H1 (cell line): ENCODE results near the gene TSPAN5. TPM values are rescaled to one million over a fixed set of nuclear protein-coding genes. Genes with fewer than 3 reads are reported as not detected.

Source experiments
- CTCF ChIA-PET: fragments of 300-600 bp; sonication (Branson Sonifier 250); formaldehyde crosslinking; loops from one replicate; lab custom pipeline; 2021; ENCODE audit not compliant: partially characterized antibody; lab: Charles Lee
- POLR2A ChIA-PET: fragments of 300-600 bp; sonication (Branson Sonifier 250); formaldehyde crosslinking; loops from one replicate; lab custom pipeline; 2021; ENCODE audit warnings: inconsistent platforms; ENCODE audit not compliant: partially characterized antibody; lab: Charles Lee
- DNase-seq, 2 experiments: peaks; one replicate each; pipeline versions ENCODE4 v3.0.0 to v3.0.0-alpha.2; 2010 to 2022; ENCODE audit warnings: low spot score in 2 of 2, low read depth in 1 of 2, mixed read lengths in 1 of 2
- FAIRE-seq: peaks from 2 replicates; lab custom pipeline; 2011; peaks lifted over from hg19 to GRCh38; lab: Jason Lieb, UNC
- H2AFZ ChIP-seq: 2 replicates; pipeline ENCODE4 v1.8.1; 2012; ENCODE audit warnings: low read length, inconsistent platforms
- H2AK5ac ChIP-seq: 2 replicates; pipeline ENCODE4 v1.6.1; 2013; ENCODE audit warnings: low read depth, low read length
- H2BK120ac ChIP-seq: replicated peaks from 2 replicates; pipeline ENCODE3; 2013; ENCODE audit warnings: low read depth, low read length, inconsistent platforms
- H2BK12ac ChIP-seq: 2 replicates; pipeline ENCODE4 v1.6.1; 2013; ENCODE audit warnings: low read depth, low read length
- H2BK15ac ChIP-seq: 2 replicates; pipeline ENCODE4 v1.6.1; 2013; ENCODE audit warnings: low read length
- H2BK20ac ChIP-seq: 2 replicates; pipeline ENCODE4 v1.6.1; 2013; ENCODE audit warnings: low read length
- H2BK5ac ChIP-seq: 2 replicates; pipeline ENCODE4 v1.6.1; 2013; ENCODE audit warnings: low read depth, low read length
- H3K14ac ChIP-seq: 2 replicates; pipeline ENCODE4 v1.6.1; 2013; ENCODE audit warnings: inconsistent platforms; ENCODE audit not compliant: insufficient read length
- H3K18ac ChIP-seq: 2 replicates; pipeline ENCODE4 v1.6.1; 2013; ENCODE audit warnings: low read length; ENCODE audit errors: extremely low read depth
- H3K23ac ChIP-seq: 2 replicates; pipeline ENCODE4 v1.6.1; 2013; ENCODE audit warnings: inconsistent platforms; ENCODE audit not compliant: insufficient read length
- H3K23me2 ChIP-seq: 2 replicates; pipeline ENCODE4 v1.6.1; 2013; ENCODE audit warnings: low read depth, low read length
- H3K27ac ChIP-seq: 2 replicates; pipeline ENCODE4 v1.6.1; 2011; ENCODE audit warnings: low read depth, low read length, inconsistent platforms
- H3K27me3 ChIP-seq, 4 experiments: replicated peaks in 1 of 4; 1 replicate in 1 of 4; 2 replicates in 3 of 4; pipeline versions ENCODE4 v1.6.1 to v1.8.1; 2011 to 2013; ENCODE audit warnings: low read length in 3 of 4, mild to moderate bottlenecking in 3 of 4, inconsistent platforms in 2 of 4, mixed read lengths in 2 of 4, moderate library complexity in 1 of 4; ENCODE audit not compliant: control insufficient read depth in 3 of 4, insufficient read depth in 3 of 4; ENCODE audit errors: extremely low read depth in 1 of 4
- H3K36me3 ChIP-seq, 4 experiments: 2 replicates each; pipeline versions ENCODE4 v1.6.1 to v1.8.1; 2011 to 2013; ENCODE audit warnings: mild to moderate bottlenecking in 4 of 4, low read length in 3 of 4, moderate library complexity in 2 of 4, control low read depth in 1 of 4, inconsistent platforms in 1 of 4; ENCODE audit not compliant: insufficient read depth in 4 of 4, control insufficient read depth in 2 of 4
- H3K4ac ChIP-seq: replicated peaks from 2 replicates; pipeline ENCODE3; 2013; ENCODE audit warnings: low read length, low read depth, mixed read lengths, inconsistent platforms; ENCODE audit not compliant: insufficient read length
- H3K4me1 ChIP-seq, 4 experiments: replicated peaks in 1 of 4; 1 replicate in 1 of 4; 2 replicates in 3 of 4; pipeline versions ENCODE4 v1.6.1 to v1.8.1; 2011 to 2013; ENCODE audit warnings: low read length in 3 of 4, inconsistent platforms in 2 of 4, mixed read lengths in 1 of 4; ENCODE audit not compliant: insufficient read depth in 4 of 4, control insufficient read depth in 3 of 4
- H3K4me2 ChIP-seq, 2 experiments: 2 replicates each; pipeline versions ENCODE4 v1.6.1 to v1.8.1; 2011 to 2013; ENCODE audit warnings: low read depth in 2 of 2, low read length in 2 of 2, control low read depth in 1 of 2, inconsistent platforms in 1 of 2, mild to moderate bottlenecking in 1 of 2; ENCODE audit not compliant: insufficient read depth in 1 of 2
- H3K4me3 ChIP-seq, 4 experiments: fragments of 200-600, 300-600 bp in 1 of 4; sonication (generic), shearing (Covaris generic), sonication (Bioruptor Twin) in 1 of 4; 2 replicates each; pipeline versions ENCODE4 v1.5.1 to v1.8.1; 2011 to 2016; ENCODE audit warnings: low read length in 4 of 4, low read depth in 3 of 4, control low read depth in 2 of 4, inconsistent platforms in 2 of 4, mild to moderate bottlenecking in 2 of 4, mixed read lengths in 1 of 4, moderate library complexity in 1 of 4; ENCODE audit not compliant: insufficient read depth in 2 of 4; ENCODE audit errors: extremely low read depth in 1 of 4
- H3K56ac ChIP-seq: replicated peaks from 2 replicates; pipeline ENCODE3; 2013; ENCODE audit warnings: low read depth, mild to moderate bottlenecking, mixed read lengths, low read length, inconsistent platforms; ENCODE audit not compliant: insufficient read length
- H3K79me1 ChIP-seq: 2 replicates; pipeline ENCODE4 v1.6.1; 2013; ENCODE audit warnings: low read depth, low read length, control low read depth
- H3K79me2 ChIP-seq, 2 experiments: 2 replicates each; pipeline versions ENCODE4 v1.6.1 to v1.8.1; 2012 to 2013; ENCODE audit warnings: low read length in 2 of 2, mild to moderate bottlenecking in 2 of 2, inconsistent platforms in 1 of 2; ENCODE audit not compliant: insufficient read depth in 2 of 2, control insufficient read depth in 1 of 2
- H3K9ac ChIP-seq, 4 experiments: replicated peaks in 1 of 4; 1 replicate in 1 of 4; 2 replicates in 3 of 4; pipeline versions ENCODE4 v1.6.1 to v1.8.1; 2011 to 2013; ENCODE audit warnings: low read depth in 3 of 4, low read length in 3 of 4, control low read depth in 2 of 4, mild to moderate bottlenecking in 2 of 4, moderate library complexity in 2 of 4, inconsistent platforms in 1 of 4; ENCODE audit errors: extremely low read depth in 1 of 4
- H3K9me3 ChIP-seq, 2 experiments: 2 replicates each; pipeline versions ENCODE4 v1.6.1 to v1.8.1; 2012 to 2013; ENCODE audit warnings: mild to moderate bottlenecking in 2 of 2, moderate library complexity in 2 of 2, control low read depth in 1 of 2, inconsistent platforms in 1 of 2, low read depth in 1 of 2, low read length in 1 of 2, mixed read lengths in 1 of 2; ENCODE audit not compliant: insufficient read depth in 2 of 2
- H4K20me1 ChIP-seq, 2 experiments: replicated peaks in 1 of 2; 2 replicates each; pipeline versions ENCODE3 to v1.8.1; 2011 to 2013; ENCODE audit warnings: inconsistent platforms in 2 of 2, low read length in 2 of 2, mild to moderate bottlenecking in 1 of 2; ENCODE audit not compliant: insufficient read depth in 2 of 2, control insufficient read depth in 1 of 2
- H4K5ac ChIP-seq: 2 replicates; pipeline ENCODE4 v1.6.1; 2013; ENCODE audit warnings: low read length, low read depth, mixed read lengths, inconsistent platforms; ENCODE audit not compliant: insufficient read length
- H4K8ac ChIP-seq: 2 replicates; pipeline ENCODE4 v1.8.0; 2013; ENCODE audit warnings: mild to moderate bottlenecking, moderate library complexity, low read length, inconsistent platforms; ENCODE audit not compliant: insufficient read depth; ENCODE audit errors: extremely low read depth
- H4K91ac ChIP-seq: replicated peaks from 2 replicates; pipeline ENCODE3; 2013; ENCODE audit warnings: low read length, mixed read lengths, inconsistent platforms; ENCODE audit not compliant: insufficient read length
- CTCF ChIP-seq, 3 experiments: IDR thresholded peaks; 1 replicate in 2 of 3; 2 replicates in 1 of 3; pipeline versions ENCODE4 v1.5.1 to v1.6.1; 2011; ENCODE audit warnings: low read length in 3 of 3, mild to moderate bottlenecking in 3 of 3, inconsistent platforms in 2 of 3, low read depth in 1 of 3, moderate library complexity in 1 of 3; ENCODE audit not compliant: insufficient read depth in 1 of 3; ENCODE audit errors: control extremely low read depth in 1 of 3
- KDM4A ChIP-seq: IDR thresholded peaks from one replicate; pipeline ENCODE4 v1.7.1; 2012; ENCODE audit warnings: low read depth, mild to moderate bottlenecking, moderate library complexity, low read length, inconsistent platforms; ENCODE audit not compliant: severe bottlenecking
- KDM5A ChIP-seq: fragments of 200-600 bp; IDR thresholded peaks from 2 replicates; pipeline ENCODE4 v1.7.1; 2012; ENCODE audit warnings: mild to moderate bottlenecking, low read length, inconsistent platforms, mixed read lengths
- MAX ChIP-seq: IDR thresholded peaks from 2 replicates; pipeline ENCODE4 v1.6.1; 2012; ENCODE audit warnings: inconsistent platforms
- RAD21 ChIP-seq, 2 experiments: IDR thresholded peaks in 1 of 2; conservative IDR thresholded peaks in 1 of 2; 2 replicates each; pipeline ENCODE4 v1.6.1; 2011; ENCODE audit warnings: low read depth in 2 of 2, low read length in 2 of 2, improper control_type of control experiment in 1 of 2, inconsistent platforms in 1 of 2, mild to moderate bottlenecking in 1 of 2, moderate library complexity in 1 of 2
- RXRA ChIP-seq: IDR thresholded peaks from 2 replicates; pipeline ENCODE4 v1.6.1; 2011; ENCODE audit warnings: low read depth, mild to moderate bottlenecking, low read length, moderate library complexity; ENCODE audit not compliant: insufficient read depth
- SP2 ChIP-seq: IDR thresholded peaks from 2 replicates; pipeline ENCODE4 v1.6.1; 2012; ENCODE audit warnings: mild to moderate bottlenecking, low read length, inconsistent platforms
- SUZ12 ChIP-seq: fragments of 200-600 bp; sonication (generic); IDR thresholded peaks from 2 replicates; pipeline ENCODE4 v1.6.1; 2012; ENCODE audit warnings: mild to moderate bottlenecking, inconsistent platforms, low read length, moderate library complexity, mixed read lengths
- YY1 ChIP-seq: IDR thresholded peaks from 2 replicates; pipeline ENCODE4 v1.6.1; 2011; ENCODE audit warnings: low read depth, mild to moderate bottlenecking, low read length
- WGBS, 2 experiments: shearing (Covaris generic) in 1 of 2; methylation state at CpG; one replicate each; pipeline versions ENCODE4 v1.1.6 to v1.1.7; 2013 to 2015; ENCODE audit warnings: low lambda C conversion rate in 2 of 2, mixed read lengths in 2 of 2, inconsistent platforms in 1 of 2, low coverage in 1 of 2, missing lambda C conversion rate in 1 of 2; ENCODE audit not compliant: insufficient replicate concordance in 2 of 2, insufficient coverage in 1 of 2, insufficient read length in 1 of 2; ENCODE audit errors: extremely low coverage in 1 of 2, missing lambda C conversion rate in 1 of 2; 5-methylcytosine and 5-hydroxymethylcytosine counted together
- polyA plus RNA-seq, 7 experiments: library from polyadenylated mRNA; depleted of rRNA in 3 of 7; stranded (reverse) in 5 of 7; unstranded in 2 of 7; fragments of >200 nt in 5 of 7; fragments of 200-250 nt in 2 of 7; gene quantifications; 1 replicate in 5 of 7; 2 replicates in 1 of 7; 4 replicates in 1 of 7; pipeline versions ENCODE4 v1.2.1 to v1.2.3, GENCODE V29; 2011 to 2013; ENCODE audit warnings: missing spikeins in 2 of 7, mixed read lengths in 2 of 7
- total RNA-seq: library from RNA; stranded (reverse); fragmentation: NEBNext Ultra II Directional; extraction: Animal tissue kit (Norgen Biotek cat#: 25700); gene quantifications from 2 replicates; pipeline ENCODE4 v1.2.1, GENCODE V29; 2021

TSPAN5 gene
- total and polyA plus RNA-seq, 2 of the 8 experiments (the other 6 are each of a cell fraction or from before 2014, with no cell fraction given), result 17.6 to 21.2 TPM

GRCh38 chr4:98560321-98560720, 98.1 kb downstream of the TSPAN5 start:
- Histone ChIP-seq H2BK12ac (no peak overlapping the region), H2AFZ (no peak overlapping the region), H3K4me2 (no peak overlapping the region), H3K18ac (no peak overlapping the region), H2BK5ac (no peak overlapping the region), H4K20me1 (no peaks in the 10 kb centered on the region), H4K5ac (no peak overlapping the region), H2BK20ac (no peak overlapping the region), H2BK120ac (no peak overlapping the region), H3K79me1 (no peaks in the 10 kb centered on the region; the same call in none of the 2 replicates), H3K4ac (no peak overlapping the region), H2BK15ac (no peak overlapping the region), H3K14ac (no peak overlapping the region), H3K9ac (no peak overlapping the region), H3K4me3 (no peak overlapping the region), H3K23me2 (no peaks in the 10 kb centered on the region; the same call in 1 of the 2 replicates), H4K91ac (no peak overlapping the region), H3K56ac (no peak overlapping the region), H4K8ac (no peak overlapping the region), H3K27ac (no peak overlapping the region), H2AK5ac (no peak overlapping the region), H3K4me1 (peaks cover 10 to 25% (median 19%) of the 10 kb centered on the region in 4 experiments; a peak in 6 of 7 replicates), H3K23ac (no peak overlapping the region), H3K79me2 (peaks cover 0 to 15% of the 10 kb centered on the region in 2 experiments; a peak in 1 of 4 replicates), H3K36me3 (no peaks in the 10 kb centered on the region; a peak in 1 of 8 replicates), H3K27me3 (no peaks in the 10 kb centered on the region), H3K9me3 (no peaks in the 10 kb centered on the region; a peak in 1 of 4 replicates)
- FAIRE-seq (no peak), DNase-seq (no peak)
- CTCF ChIA-PET, result interaction anchor here (0.8 to 1.7 kb wide), 11 partner anchors 8 to 182 kb away, joined by 3 to 5 read pairs (median 3); no protein-coding TSS in a partner anchor
- POLR2A ChIA-PET, result no interaction called here
- WGBS, 2 experiments, result 70% methylated on average over 3 of the region's 3 CpGs; no CpG with 5 or more reads in 1 of the 2 experiments
- TF ChIP-seq KDM4A (no peak), RAD21 (IDR thresholded peaks at IDR 0.05 in 1 of 2, conservative IDR thresholded peaks at IDR 0.05 in 1 of 2; ENCODE audit: low read depth in 2 of 2, low read length in 2 of 2) (peak; percentile 18 to 26; a peak in 2 of 4 replicates), RXRA (no peak), SP2 (no peak), CTCF (IDR thresholded peaks at IDR 0.05; ENCODE audit: control extremely low read depth in 1 of 3, insufficient read depth in 1 of 3, low read depth in 1 of 3, low read length in 3 of 3) (peak in 1 of 3 experiments; percentile 4; a peak in 1 of 4 replicates), MAX (peak; percentile 19; the same call in 1 of the 2 replicates), SUZ12 (no peak), YY1 (no peak), KDM5A (no peak)
